Hematopoietic multipotent progenitor cell treated with erythropoietin and hydrocortisone succinate and interleukin-3 and kit ligand, for 4 days (in vitro differentiated cells): ENCODE measurements around the gene ZNF536.
"Not testable (repeated sequence)": the region's sequence is repeated elsewhere in the genome, so short reads cannot be mapped to it uniquely, and the experiment has no call there.

ENCODE experiments used
- DNase-seq: peaks from one replicate; pipeline ENCODE4 v3.0.0-alpha.2; 2015

The ZNF536 gene

DNA sequence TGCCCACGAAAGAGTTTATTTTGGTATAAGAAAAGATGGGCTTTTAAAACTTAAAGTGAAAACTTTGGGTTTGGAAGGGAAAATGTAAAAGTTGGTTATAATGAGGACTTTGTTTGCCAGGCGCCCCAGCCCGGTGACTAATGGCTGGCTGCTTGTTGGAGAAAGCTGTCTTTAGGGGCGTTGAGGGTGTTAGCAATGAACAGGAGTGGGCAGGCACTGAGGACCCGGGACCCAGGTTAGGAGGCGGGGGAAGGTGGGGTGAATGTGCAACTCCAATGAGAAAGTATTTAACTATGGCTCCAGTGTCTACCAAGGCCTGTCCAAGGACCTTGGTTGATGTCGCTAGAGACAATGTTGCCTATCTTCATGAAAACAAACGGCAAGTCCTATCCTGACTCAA is 118.6 kb downstream of the ZNF536 start:
- DNase-seq, result no peak

GRCh38 chr19:30492586-30493270 is 120.5 kb downstream of the ZNF536 start:
- peak; percentile 1 for DNase-seq

GRCh38 chr19:30497034-30497433 is 124.8 kb downstream of the ZNF536 start:
- DNase-seq, result no peak

- not testable (repeated sequence) for DNase-seq
Observed at GRCh38 chr19:30498085-30498484, 125.9 kb downstream of the ZNF536 start.

DNA sequence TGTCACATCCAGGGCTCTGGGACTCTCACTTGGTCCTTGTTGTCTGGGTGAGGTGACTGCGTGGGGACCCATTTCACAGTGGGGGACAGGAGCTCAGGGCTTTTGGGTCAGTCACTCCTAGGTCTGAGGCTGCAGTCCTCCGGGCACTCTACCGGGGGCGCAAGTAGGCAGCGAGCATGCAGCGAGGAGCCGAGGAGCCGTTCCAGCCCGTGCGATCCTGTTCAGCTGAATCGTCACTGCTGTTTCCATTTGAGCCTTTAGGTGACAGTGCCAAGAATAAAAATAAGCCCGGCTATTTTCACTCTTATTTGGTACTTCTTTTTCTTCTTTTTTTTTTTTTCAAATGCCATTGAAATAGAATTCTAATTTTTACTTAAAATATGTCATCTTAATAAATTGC is 126.5 kb downstream of the ZNF536 start:
- DNase-seq, result peak; percentile 14

DNA sequence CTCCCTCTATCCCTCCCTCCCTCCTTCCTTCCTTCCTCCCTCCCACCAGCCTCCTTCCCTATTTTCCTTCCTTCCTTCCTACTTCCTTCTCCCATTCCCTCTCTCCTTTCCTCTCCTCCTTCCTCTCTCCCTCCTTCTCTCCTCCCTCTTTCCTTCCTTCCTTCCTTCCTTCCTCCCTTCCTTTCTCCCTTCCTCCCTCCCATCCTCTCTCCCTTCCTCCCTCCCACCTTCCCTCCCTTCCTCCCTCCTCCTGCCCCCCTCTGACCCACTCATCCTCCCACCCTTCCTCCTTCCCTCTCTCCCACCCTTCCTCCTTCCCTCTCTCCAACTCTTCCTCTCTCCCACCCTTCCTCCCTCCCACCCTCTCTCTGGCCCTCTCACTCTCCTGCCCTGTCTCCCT is 132.1 kb downstream of the ZNF536 start:
- DNase-seq, result no peak

DNA sequence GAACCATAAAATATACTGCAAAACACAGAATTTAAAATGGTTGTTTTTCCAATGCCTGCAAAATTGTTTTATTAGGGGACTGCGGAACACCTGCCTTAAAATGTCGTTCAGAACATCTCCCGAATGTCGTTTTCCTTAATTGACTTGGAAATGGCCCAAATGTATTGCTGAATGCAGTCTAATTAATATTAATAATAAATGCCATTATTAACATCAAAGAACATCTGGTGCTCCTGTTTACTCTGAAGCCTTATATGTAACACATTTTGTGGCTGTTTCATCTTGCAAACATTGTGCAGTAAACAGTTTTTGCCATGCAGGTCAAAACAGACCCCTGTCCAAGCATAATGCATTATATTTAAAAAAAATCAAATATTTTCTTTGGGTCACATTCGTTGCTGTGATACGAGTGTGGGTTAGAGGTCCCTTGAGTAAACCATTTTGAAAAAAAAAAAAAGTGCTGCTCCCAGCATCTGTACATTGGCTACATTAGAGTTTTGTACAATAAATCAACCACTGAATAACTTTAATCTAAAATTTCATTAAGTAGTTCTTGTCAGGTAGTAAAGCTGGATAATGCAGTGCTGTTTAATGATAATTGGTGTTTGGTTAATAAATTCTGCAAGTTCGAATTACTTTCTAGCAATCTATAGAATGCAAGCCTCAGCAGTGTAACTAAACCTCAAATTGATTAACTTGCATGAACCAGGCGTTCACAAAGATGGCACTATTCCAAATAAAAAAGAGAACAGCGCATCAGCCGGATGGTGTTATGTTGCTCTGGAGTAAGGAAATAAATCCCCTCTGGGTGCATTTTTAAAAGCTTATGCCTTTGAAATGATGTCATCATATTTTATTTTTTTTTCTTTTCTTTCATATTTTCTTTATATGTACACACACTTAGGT is 140.2 kb downstream of the ZNF536 start:
- DNase-seq, result no peak

- DNase-seq, result no peak
Observed at GRCh38 chr19:30513082-30513411, 140.9 kb downstream of the ZNF536 start.

DNA sequence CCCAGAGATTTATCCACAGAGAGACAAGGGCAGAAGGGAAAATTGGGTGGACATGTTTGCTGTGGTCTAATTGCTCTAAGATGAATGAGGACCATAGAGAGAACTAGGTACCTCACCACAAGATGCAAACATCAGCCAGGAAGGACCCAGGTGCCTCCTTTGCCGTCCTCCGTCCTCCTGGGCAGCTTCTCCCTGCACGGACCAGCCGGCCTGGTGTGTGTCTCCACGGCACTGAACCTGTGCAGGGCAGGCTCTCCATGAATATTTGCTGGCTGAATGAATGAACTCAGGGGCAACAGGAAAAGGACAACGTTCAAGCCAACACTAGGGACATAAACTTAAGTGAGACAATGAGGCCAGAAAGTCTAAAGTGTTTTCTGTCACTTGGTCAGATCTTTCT is 143.9 kb downstream of the ZNF536 start:
- no peak for DNase-seq

- DNase-seq, result no peak
Observed at GRCh38 chr19:30516531-30516930, 144.3 kb downstream of the ZNF536 start.

GRCh38 chr19:30518965-30519606 is 146.9 kb downstream of the ZNF536 start:
- DNase-seq, result no peak

DNA sequence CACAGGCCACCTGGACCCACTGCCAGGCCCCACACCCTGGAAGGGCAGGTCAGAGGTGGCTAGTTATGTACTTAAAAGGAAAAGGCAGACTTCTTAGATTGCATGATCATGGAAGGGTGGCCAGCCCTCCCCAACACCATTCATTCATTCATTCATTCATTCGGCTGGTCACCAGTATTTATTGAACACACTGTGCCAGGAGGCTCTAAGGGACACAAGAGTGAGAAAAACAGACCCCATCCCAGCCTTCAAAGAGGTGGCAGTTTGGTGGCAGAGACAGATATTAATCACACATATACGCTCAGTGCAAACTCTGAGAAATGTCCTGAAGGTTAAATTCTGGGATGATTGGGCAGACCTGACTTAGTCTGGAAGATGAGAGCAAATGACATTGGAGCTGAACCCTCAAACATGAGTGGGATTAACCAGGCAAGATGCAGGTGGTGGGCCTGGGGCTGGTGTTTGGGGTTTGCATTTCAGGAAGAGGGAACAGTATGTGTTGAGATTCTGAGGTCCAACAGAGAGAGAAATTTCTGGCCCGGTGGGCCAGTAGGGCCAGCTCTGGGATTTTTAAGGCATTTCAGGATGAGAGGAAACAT is 147.5 kb downstream of the ZNF536 start:
- DNase-seq, result no peak

GRCh38 chr19:30520735-30521479 is 148.7 kb downstream of the ZNF536 start:
- DNase-seq, result no peak

- no peak for DNase-seq
Observed at GRCh38 chr19:30521937-30522336, 149.8 kb downstream of the ZNF536 start.

DNA sequence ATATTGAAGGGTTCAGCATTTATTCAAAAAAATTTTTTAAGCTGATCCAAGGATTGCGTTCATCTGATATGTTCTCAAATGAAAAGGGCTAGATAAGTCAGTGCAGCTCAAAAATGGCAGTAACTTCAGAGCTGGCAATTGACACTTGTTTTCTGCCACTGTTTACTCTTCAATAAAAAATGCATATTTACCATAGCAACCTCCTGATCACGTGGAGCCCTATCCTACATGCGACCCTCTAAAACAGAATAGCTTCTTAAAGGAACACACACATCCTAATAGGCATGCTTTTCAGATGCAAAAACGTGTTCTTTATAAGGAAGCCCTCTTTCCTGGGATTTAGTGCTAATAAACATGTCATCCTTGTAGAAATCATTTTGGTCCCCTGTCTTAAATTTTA is 150.2 kb downstream of the ZNF536 start:
- DNase-seq, result no peak

- no peak for DNase-seq
Observed at GRCh38 chr19:30523791-30524190, 151.6 kb downstream of the ZNF536 start.

DNA sequence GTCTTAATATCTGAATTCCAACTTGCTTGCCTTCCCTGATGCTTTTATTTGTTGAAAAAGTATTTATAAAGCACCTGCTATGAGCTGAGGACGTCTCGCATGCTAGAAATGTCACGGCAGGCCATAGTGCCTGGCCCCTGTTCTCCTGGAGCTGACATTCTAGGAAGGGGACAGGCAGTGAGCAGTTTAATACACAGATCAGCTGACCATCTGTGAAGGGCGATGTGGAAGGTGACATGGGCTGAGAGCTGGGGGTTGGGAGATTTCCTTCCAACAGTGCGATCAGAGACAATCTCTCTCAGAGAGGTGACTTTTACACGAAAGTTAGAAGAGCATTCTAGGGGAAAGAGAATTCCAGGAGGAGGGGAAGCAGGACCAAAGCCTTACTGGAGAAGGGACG is 153.2 kb downstream of the ZNF536 start:
- DNase-seq, result no peak

GRCh38 chr19:30528919-30529318 is 156.7 kb downstream of the ZNF536 start:
- DNase-seq, result no peak

- DNase-seq, result no peak
Observed at GRCh38 chr19:30529876-30530275, 157.7 kb downstream of the ZNF536 start.

- DNase-seq, result no peak
Observed at GRCh38 chr19:30530751-30531150, 158.6 kb downstream of the ZNF536 start.

GRCh38 chr19:30535011-30535410 is 162.8 kb downstream of the ZNF536 start:
- DNase-seq, result no peak

DNA sequence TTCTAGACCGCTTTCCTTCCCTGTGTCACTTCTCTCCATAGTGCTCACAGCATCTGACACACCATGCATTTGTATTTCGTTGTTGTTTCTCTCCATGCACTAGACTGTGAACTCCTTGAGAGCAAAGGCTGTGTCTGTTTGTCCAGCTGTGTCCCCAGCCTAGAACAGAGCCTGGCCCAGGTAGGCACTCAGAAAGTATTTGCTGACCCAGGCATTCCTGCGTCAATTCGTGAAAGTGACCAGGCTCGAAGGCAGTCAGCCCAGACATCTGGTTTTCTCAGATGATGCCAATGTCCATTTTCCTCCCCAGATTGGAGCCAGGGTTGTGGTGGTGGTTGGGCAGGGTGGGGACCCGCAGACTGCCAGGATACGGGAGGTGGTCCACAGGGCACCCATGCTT is 164.8 kb downstream of the ZNF536 start:
- DNase-seq, result no peak

- no peak for DNase-seq
Observed at GRCh38 chr19:30539315-30539714, 167.1 kb downstream of the ZNF536 start.
